ENCODE results near the gene SBF1. TPM values are rescaled to one million over a fixed set of nuclear protein-coding genes. Genes with fewer than 3 reads are reported as not detected.

Gene SBF1
- total RNA-seq, 3 donors from 2014 or later: 76.1 to 91.9 (median 84.3) TPM

DNA sequence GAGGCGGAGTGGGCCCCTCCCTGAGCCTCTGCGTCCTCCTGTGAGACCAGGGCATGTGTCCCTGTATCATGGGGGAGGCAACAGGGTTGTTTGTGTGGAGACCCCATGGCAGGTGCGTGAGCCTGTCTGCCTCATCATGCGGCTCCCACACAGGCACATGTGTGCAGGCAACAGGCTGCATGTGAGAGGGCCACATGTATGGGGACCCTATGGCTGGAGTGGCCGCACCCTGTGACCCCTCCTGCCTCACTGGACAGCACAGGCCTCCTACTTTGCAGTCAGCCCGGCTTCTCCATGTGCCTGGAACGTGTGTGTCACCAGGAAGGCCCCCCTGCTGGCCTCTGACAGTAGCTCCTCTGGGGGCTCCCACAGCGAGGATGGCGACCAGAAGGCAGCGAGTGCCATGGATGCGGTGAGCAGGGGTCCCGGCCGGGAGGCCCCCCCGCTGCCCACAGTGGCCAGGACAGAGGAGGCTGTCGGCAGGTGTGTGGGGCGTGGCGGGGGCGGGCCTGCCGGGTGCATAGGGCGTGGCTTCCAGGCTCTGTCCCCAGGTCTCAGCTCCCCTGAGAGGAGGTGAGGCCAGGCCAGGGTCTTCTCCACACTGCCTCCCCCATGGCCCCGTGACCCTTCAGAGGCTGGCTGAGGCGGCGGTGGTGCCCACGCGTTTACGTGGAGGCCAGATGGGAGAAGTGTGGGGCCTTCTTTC is 34.1 kb downstream of the SBF1 start:
- peaks cover 9% of the 10 kb centered on the region for H3K4me1 ChIP-seq (ENCODE audit: low read depth)
- no peak overlapping the region for H3K4me3 ChIP-seq
- no peaks in the 10 kb centered on the region for H3K36me3 ChIP-seq (ENCODE audit: low read depth)
- intact Hi-C loops (cut with DNase I, micrococcal nuclease): no loop called here
- ATAC-seq (peak; percentile 48), DNase-seq (peak; percentile 52 to 59 (median 53))
- no peaks in the 10 kb centered on the region for H3K9me3 ChIP-seq
- TF ChIP-seq, protein P1, sequence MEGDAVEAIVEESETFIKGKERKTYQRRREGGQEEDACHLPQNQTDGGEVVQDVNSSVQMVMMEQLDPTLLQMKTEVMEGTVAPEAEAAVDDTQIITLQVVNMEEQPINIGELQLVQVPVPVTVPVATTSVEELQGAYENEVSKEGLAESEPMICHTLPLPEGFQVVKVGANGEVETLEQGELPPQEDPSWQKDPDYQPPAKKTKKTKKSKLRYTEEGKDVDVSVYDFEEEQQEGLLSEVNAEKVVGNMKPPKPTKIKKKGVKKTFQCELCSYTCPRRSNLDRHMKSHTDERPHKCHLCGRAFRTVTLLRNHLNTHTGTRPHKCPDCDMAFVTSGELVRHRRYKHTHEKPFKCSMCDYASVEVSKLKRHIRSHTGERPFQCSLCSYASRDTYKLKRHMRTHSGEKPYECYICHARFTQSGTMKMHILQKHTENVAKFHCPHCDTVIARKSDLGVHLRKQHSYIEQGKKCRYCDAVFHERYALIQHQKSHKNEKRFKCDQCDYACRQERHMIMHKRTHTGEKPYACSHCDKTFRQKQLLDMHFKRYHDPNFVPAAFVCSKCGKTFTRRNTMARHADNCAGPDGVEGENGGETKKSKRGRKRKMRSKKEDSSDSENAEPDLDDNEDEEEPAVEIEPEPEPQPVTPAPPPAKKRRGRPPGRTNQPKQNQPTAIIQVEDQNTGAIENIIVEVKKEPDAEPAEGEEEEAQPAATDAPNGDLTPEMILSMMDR (IDR thresholded peaks at IDR 0.05): no peak

DNA sequence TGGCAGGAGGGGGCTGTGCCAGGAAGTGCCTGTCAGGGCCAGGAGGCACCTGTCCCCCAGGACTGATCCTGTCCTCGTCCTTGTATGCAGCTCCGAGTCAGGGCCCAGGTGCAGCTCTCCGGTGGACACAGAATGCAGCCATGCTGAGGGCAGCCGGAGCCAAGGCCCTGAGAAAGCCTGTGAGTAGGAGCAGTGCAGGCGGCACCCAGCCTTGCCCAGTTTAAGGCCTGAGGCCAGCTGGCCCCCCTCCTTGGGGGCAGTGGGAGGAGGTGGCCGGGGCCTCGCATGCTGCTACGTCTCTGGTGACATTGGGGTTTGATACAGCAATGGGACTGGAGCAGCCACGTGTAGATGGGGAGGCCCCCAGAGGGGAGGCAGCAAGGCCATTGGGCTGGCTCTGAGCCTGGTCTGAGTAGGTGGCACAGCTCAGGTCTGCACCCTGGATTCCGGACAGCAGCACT is 34.9 kb downstream of the SBF1 start:
- H3K36me3 ChIP-seq (ENCODE audit: low read depth): no peaks in the 10 kb centered on the region
- TF ChIP-seq, protein P1 (IDR thresholded peaks at IDR 0.05): no peak
- ATAC-seq (no peak), DNase-seq (peak in 1 of 3 donors; percentile 46)
- intact Hi-C loops (cut with DNase I, micrococcal nuclease): no loop called here
- H3K4me3 ChIP-seq: no peak overlapping the region
- no peaks in the 10 kb centered on the region for H3K9me3 ChIP-seq
- peaks cover 2% of the 10 kb centered on the region for H3K4me1 ChIP-seq (ENCODE audit: low read depth)

DNA sequence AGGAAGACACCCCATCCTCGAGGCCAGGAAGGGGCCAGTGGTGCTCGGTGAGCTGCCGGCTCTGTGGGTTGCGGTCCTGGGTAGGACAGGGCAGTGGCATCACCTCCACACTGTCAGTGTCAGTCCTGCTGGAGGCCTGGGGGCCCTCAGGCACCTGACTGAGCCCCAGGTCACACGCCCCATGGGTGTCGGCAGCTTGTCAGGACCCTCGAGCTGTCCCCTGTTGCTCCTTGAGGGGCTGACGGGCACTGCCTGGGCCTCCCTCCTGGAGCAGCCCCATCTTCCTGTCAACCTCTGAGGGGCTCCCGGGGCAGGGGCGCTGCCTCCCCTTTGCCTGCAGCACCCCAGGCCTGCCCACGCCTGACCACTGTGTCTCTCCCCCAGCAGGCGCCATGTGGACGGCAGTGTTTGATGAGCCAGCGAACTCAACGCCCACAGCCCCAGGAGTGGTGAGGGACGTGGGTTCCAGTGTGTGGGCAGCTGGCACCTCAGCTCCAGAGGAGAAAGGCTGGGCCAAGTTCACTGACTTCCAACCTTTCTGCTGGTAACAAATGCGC is 35.4 kb downstream of the SBF1 start:
- no peaks in the 10 kb centered on the region for H3K4me1 ChIP-seq (ENCODE audit: low read depth)
- no peaks in the 10 kb centered on the region for H3K36me3 ChIP-seq (ENCODE audit: low read depth)
- ATAC-seq (no peak), DNase-seq (peak in 1 of 3 donors; percentile 44)
- intact Hi-C loops (cut with DNase I, micrococcal nuclease): no loop called here
- H3K9me3 ChIP-seq: no peaks in the 10 kb centered on the region
- TF ChIP-seq, protein P1 (IDR thresholded peaks at IDR 0.05): no peak
- no peak overlapping the region for H3K4me3 ChIP-seq

DNA sequence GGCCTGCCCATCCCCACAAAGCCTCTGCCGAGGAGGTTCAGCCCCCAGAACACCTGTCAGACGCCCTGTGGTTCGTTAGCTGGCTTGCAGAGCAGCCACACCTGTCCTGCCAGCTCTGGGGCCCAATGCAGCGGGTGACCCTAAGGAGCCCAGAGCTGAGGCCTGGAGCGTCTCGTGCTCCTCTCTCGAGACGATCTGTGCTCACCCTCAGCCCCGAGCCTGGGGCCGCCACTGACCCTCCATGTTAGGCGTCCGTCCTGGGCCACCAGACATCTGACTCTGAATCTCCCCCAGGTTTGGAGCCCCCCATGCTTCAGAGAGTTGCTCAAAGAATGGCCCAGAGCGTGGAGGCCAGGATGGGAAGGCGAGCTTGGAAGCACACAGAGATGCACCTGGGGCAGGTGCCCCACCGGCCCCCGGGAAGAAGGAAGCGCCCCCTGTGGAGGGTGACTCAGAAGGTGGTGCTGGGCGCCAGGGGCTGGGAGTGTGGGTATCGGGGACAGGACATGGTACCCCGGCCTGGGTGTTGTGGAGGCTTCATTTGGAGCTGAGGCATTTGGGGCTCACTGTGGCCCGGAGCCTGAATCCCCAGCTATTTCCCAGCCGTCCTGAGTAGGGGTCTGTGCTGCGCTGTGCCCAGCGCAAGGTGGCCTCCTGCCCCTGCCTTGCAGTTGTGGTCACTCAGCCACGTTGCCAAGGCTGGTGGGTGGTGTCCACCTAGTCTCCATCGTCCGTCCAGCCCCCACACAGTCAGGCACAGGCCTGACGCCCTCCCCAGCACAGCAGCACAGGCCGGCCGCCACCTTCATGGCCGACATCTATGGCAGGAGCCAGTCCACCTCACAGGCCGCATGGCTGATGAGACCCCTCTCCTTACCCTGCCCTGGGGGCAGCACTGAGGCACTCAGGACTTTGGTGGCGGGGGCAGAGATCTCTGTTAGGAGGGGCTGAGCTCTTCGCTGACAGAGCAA is 36.2 kb downstream of the SBF1 start:
- peak in 1 of 3 donors; percentile 39 for DNase-seq
- H3K4me3 ChIP-seq: no peak overlapping the region
- H3K36me3 ChIP-seq (ENCODE audit: low read depth): no peaks in the 10 kb centered on the region
- no peaks in the 10 kb centered on the region for H3K4me1 ChIP-seq (ENCODE audit: low read depth)
- TF ChIP-seq, protein P1 (IDR thresholded peaks at IDR 0.05): no peak
- H3K9me3 ChIP-seq: no peaks in the 10 kb centered on the region
- intact Hi-C loops (cut with DNase I, micrococcal nuclease): no loop called here
- no peak for ATAC-seq

DNA sequence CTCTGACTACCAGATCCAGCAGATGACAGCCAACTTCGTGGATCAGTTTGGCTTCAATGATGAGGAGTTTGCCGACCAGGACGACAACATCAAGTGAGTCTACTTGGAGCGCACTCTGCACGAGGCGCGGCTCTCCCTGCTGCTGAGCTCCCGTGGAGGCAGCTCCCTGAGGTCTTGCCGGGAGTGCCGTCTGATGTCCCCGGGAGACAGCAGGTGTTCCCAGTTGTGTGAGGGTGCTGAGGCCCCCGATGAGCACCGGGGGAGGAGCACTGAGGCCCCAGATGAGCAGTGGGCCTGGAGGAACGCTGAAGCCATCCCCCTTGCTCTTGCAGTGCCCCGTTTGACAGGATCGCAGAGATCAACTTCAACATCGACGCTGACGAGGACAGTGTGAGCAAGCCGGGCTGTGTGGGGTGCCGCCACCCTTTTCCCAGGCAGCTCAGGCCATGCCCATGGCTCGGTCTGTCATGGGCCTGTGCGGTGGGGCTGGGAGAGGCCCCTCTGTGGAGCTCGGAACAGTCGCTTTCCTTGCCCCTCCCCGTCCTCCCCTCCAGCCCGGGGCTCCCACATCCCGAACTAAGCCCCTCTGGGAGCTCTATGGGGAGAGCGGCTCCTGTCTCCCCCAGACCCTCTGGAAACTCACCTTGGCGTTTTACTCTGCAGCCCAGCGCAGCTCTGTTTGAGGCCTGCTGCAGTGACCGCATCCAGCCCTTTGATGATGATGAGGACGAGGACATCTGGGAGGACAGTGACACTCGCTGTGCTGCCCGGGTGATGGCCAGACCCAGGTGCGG is 37.1 kb downstream of the SBF1 start:
- Histone ChIP-seq H3K4me3 (no peak overlapping the region), H3K4me1 (ENCODE audit: low read depth) (no peaks in the 10 kb centered on the region), H3K36me3 (ENCODE audit: low read depth) (no peaks in the 10 kb centered on the region), H3K9me3 (no peaks in the 10 kb centered on the region)
- intact Hi-C loops (cut with DNase I, micrococcal nuclease): no loop called here
- ATAC-seq: no peak
- TF ChIP-seq, protein P1 (IDR thresholded peaks at IDR 0.05): no peak
- peak in 1 of 3 donors; percentile 46 for DNase-seq
